Smooth muscle cell of the pulmonary artery (primary cell): ENCODE results near the gene SCO1. TPM values are rescaled to one million over a fixed set of nuclear protein-coding genes. Genes with fewer than 3 reads are reported as not detected.

ENCODE experiments used
- total RNA-seq: library from RNA; depleted of rRNA; stranded (reverse); fragments of >200 nt; gene quantifications from 2 replicates; pipeline ENCODE4 v1.2.3, GENCODE V29; 2014

Gene SCO1
- 28.6 and 41.5 TPM in 2 replicates for total RNA-seq

GRCh38 chr17:10697092-10698081 lies at the start of gene SCO1, which contains the start of gene ADPRM:
TSS of gene SCO1 (minus strand) at chr17:10697533. CDS start at chr17:10697507, 26 bp downstream.
TSS of gene ADPRM (plus strand) at chr17:10697594. CDS start at chr17:10704927, 7,333 bp downstream.

GRCh38 chr17:10729334-10730193 lies 32.2 kb upstream of the SCO1 start, which contains the start of gene TMEM220:
TSS of gene TMEM220 (minus strand) at chr17:10730023. CDS start at chr17:10729851, 172 bp downstream.

GRCh38 chr17:10657148-10657547 lies 40.2 kb downstream of the SCO1 start, which contains the start of gene MYH3:
TSS of gene MYH3 (minus strand) at chr17:10657309. CDS start at chr17:10655064, 2,245 bp downstream.

Other genes with a start within 250 kb of the SCO1 start
- gene MYH4, start 228.0 kb downstream of the SCO1 start, total RNA-seq = not detected in 2 replicates
- not detected in 2 replicates for gene MYH1, start 179.0 kb downstream of the SCO1 start, total RNA-seq
- not detected in 2 replicates for gene MYH2, start 147.9 kb downstream of the SCO1 start, total RNA-seq
- 0.91 and 1.3 TPM in 2 replicates for gene MYH3, start 40.2 kb downstream of the SCO1 start, total RNA-seq
- 9.7 and 10.3 TPM in 2 replicates for gene ADPRM, start 61 bp upstream of the SCO1 start, total RNA-seq
- 0.91 and 1.2 TPM in 2 replicates for gene TMEM220, start 32.5 kb upstream of the SCO1 start, total RNA-seq
- not detected in 2 replicates for gene TMEM238L, start 106.6 kb upstream of the SCO1 start, total RNA-seq
- not detected in 2 replicates for gene PIRT, start 140.6 kb upstream of the SCO1 start, total RNA-seq